ENCODE data around the gene INAFM2. TPM values are rescaled to one million over a fixed set of nuclear protein-coding genes. Genes with fewer than 3 reads are reported as not detected.
A peak's percentile ranks its signal among the peaks of the same experiment; 100 is the strongest.

The INAFM2 gene
- polyA plus RNA-seq, 3 donors, result 5.1 to 19.6 (median 8.3) TPM

DNA sequence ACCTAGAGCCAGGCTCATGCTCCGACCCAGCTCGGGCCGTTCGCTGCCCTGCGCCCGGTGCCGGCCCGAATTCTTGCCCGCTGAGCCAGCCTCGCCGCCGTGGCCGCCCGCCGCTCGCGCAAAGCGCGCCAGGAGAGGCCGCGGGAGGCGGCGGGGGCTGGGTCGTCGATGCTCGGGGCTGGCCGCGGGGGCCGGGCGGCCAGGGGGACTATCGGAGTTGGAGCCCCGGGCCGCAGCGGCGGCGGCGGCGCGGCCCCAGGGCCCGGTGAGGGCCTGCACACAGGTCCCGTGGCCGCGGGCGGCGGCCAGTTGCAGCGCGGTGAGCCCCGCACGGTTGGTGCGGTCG, 41.7 kb upstream of the INAFM2 start:
- H3K4me3 ChIP-seq (replicated peaks in 1 of 3; ENCODE audit: low read depth in 2 of 3, low read length in 3 of 3), result peak overlapping the region in 1 of 3 experiments; percentile 82
- peaks cover 36% of the 10 kb centered on the region for H4K20me1 ChIP-seq (ENCODE audit: insufficient read depth, low read length)
- Mint-ChIP-seq H3K4me3 (peak overlapping the region in 1 of 2 donors; percentile 84), H3K27ac (no peak overlapping the region), H3K4me1 (peaks cover 56% of the 10 kb centered on the region), H3K36me3 (peaks cover 13 to 29% of the 10 kb centered on the region in 2 donors), H3K27me3 (ENCODE audit: low read depth in 3 of 3) (peaks cover 36 to 60% (median 45%) of the 10 kb centered on the region in 3 donors), H3K9me3 (peaks cover 0 to 10% (median 0%) of the 10 kb centered on the region in 7 donors)
- H3K9ac ChIP-seq (ENCODE audit: insufficient read depth, low read length, poor library complexity, severe bottlenecking), result peak overlapping the region; percentile 30
- peaks cover 9 to 33% of the 10 kb centered on the region in 2 donors for H3K27me3 ChIP-seq (ENCODE audit: control insufficient read depth in 2 of 2, insufficient read depth in 2 of 2, low read length in 2 of 2)
- DNase-seq, result no peak
- no peaks in the 10 kb centered on the region for H3K79me2 ChIP-seq (ENCODE audit: insufficient read depth, low read length)
- H3K4me1 ChIP-seq (ENCODE audit: control insufficient read depth in 1 of 2, insufficient read depth in 2 of 2, low read length in 2 of 2), result peaks cover 55 to 81% of the 10 kb centered on the region in 2 donors
- intact Hi-C loops (cut with micrococcal nuclease), result loop anchor here in 1 of 2 donors (5.0 kb wide), 1 partner anchor 56 kb away; no protein-coding TSS in a partner anchor
- peaks cover 6 to 20% of the 10 kb centered on the region in 2 donors for H3K36me3 ChIP-seq (replicated peaks in 1 of 2; ENCODE audit: control insufficient read depth in 1 of 2, insufficient read depth in 2 of 2, low read length in 2 of 2)
- H3K4me2 ChIP-seq (replicated peaks; ENCODE audit: extremely low read depth, low read length, poor library complexity, severe bottlenecking), result peak overlapping the region; percentile 97
- H3K27ac ChIP-seq (ENCODE audit: low read depth in 1 of 2, low read length in 2 of 2), result no peak overlapping the region
- 15% methylated on average over 51 of the region's 51 CpGs for WGBS (ENCODE audit: insufficient coverage)
- H3K9me3 ChIP-seq (replicated peaks in 1 of 2; ENCODE audit: control insufficient read depth in 1 of 2, insufficient read depth in 1 of 2, low read length in 2 of 2), result no peaks in the 10 kb centered on the region
- peak overlapping the region; percentile 90 for H2AFZ ChIP-seq (ENCODE audit: insufficient read depth, low read depth, low read length, poor library complexity, severe bottlenecking)
- no peak for TF ChIP-seq CTCF (IDR thresholded peaks at IDR 0.05)

GRCh38 chr15:40282147-40282868, 41.2 kb upstream of the INAFM2 start:
- H3K9ac ChIP-seq (ENCODE audit: insufficient read depth, low read length, poor library complexity, severe bottlenecking), result peak overlapping the region; percentile 30
- no peak overlapping the region for H3K27ac Mint-ChIP-seq

More at GRCh38 chr15:40282147-40282868, 41.2 kb upstream of the INAFM2 start:
- Histone ChIP-seq H3K4me3 (replicated peaks in 1 of 3; ENCODE audit: low read depth in 2 of 3, low read length in 3 of 3) (peak overlapping the region; percentile 27 to 82 (median 49)), H4K20me1 (ENCODE audit: insufficient read depth, low read length) (peaks cover 41% of the 10 kb centered on the region), H3K9me3 (replicated peaks in 1 of 2; ENCODE audit: control insufficient read depth in 1 of 2, insufficient read depth in 1 of 2, low read length in 2 of 2) (no peaks in the 10 kb centered on the region), H3K27ac (ENCODE audit: low read depth in 1 of 2, low read length in 2 of 2) (no peak overlapping the region), H2AFZ (ENCODE audit: insufficient read depth, low read depth, low read length, poor library complexity, severe bottlenecking) (peak overlapping the region; percentile 90), H3K4me2 (replicated peaks; ENCODE audit: extremely low read depth, low read length, poor library complexity, severe bottlenecking) (peak overlapping the region; percentile 97), H3K79me2 (ENCODE audit: insufficient read depth, low read length) (no peaks in the 10 kb centered on the region), H3K4me1 (ENCODE audit: control insufficient read depth in 1 of 2, insufficient read depth in 2 of 2, low read length in 2 of 2) (peaks cover 50 to 79% of the 10 kb centered on the region in 2 donors), H3K36me3 (replicated peaks in 1 of 2; ENCODE audit: control insufficient read depth in 1 of 2, insufficient read depth in 2 of 2, low read length in 2 of 2) (peaks cover 12 to 25% of the 10 kb centered on the region in 2 donors), H3K27me3 (ENCODE audit: control insufficient read depth in 2 of 2, insufficient read depth in 2 of 2, low read length in 2 of 2) (peaks cover 9 to 33% of the 10 kb centered on the region in 2 donors)
- Mint-ChIP-seq H3K4me3 (peak overlapping the region; percentile 73 to 84), H3K27me3 (ENCODE audit: low read depth in 3 of 3) (peaks cover 36 to 60% (median 42%) of the 10 kb centered on the region in 3 donors), H3K36me3 (peaks cover 18 to 34% of the 10 kb centered on the region in 2 donors), H3K9me3 (peaks cover 0 to 10% (median 0%) of the 10 kb centered on the region in 7 donors), H3K4me1 (peaks cover 53% of the 10 kb centered on the region)
- peak; percentile 83 for TF ChIP-seq CTCF (IDR thresholded peaks at IDR 0.05)
- intact Hi-C loops (cut with micrococcal nuclease), result loop anchor here in 1 of 2 donors (5.0 kb wide), 1 partner anchor 55 kb away; no protein-coding TSS in a partner anchor
- under 1% methylated on average over 91 of the region's 92 CpGs for WGBS (ENCODE audit: insufficient coverage)
- DNase-seq, result peak in 2 of 3 donors; percentile 37 to 47

Measured in CD14-positive monocyte (primary cell).